UCSD-AML1 (cell line): ENCODE results near the gene NRP1.
"Not testable (repeated sequence)": the region's sequence is repeated elsewhere in the genome, so short reads cannot be mapped to it uniquely, and the experiment has no call there.

ENCODE experiments used
- DNase-seq: peaks from one replicate; lab custom pipeline; 2025; ENCODE audit not compliant: unreplicated experiment; lab: John Stamatoyannopoulos, UW

NRP1 gene

DNA sequence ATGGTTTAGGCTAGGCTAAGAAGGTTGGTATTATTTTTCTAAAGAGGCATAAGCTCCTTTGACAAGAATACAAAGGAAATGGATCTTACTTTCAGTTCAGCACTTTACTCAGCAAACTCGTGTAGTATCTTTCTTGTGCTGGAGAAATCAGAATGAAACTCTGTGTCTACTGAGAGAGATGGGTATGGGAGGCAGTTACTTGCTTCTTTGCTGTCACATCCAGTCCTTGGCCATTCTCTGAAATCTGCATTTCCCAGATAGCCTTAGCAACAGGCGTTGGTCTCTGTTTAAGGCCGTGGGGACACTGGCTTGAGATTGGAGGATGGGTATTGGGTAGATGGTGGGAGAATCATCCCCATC is 180.5 kb downstream of the NRP1 start:
- no peak for DNase-seq

DNA sequence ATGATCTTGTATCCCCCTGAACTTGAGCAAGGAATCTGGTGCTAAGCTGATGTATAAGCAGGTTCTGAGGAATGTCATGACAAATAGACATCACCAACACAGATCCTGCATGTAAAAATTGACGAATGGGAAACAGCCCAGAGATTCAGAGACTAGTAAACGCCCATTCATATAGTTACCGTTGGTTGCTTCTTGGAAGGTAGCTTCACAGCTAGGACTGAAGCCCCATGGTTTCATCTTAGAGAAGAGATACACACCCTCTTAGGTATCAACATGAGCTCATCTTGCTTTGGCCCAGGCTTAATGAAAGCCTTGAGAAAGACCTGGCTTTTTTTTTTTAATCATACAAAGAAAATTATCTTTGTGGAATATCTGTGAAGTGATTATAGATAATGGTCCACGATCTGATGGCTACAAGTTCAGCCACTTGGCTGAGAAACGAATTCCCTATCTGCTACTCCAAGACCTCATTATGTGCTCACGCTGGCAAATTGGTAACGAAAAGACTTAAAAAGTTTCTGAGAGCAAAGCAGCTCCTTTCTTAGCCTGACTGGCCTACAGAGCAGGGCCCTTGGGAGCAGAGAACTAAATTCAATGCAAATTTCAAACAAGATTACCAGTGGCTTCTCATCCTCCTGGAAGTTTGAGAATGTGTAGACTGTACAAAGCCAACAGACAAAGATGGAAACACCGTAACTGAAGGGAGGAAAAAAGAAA is 181.1 kb downstream of the NRP1 start:
- no peak for DNase-seq

DNA sequence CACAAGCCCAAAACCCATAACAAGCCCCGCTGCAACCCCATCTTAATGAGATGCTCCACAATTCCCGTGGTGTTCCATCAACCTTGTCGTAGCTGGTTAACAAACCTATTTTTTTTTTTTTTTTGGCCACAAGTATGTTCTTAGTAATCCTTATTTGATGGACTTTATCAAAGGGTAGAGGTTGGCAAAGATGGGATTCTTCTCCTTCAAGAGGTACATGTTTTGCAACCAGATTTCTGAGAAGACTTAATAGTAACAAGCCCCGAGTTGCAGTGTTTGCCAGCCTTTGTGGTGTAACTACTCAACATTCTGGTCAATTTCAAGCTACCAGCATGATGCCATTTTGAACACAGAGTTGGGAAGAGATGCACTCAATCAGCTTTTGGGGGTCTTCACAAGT is 181.7 kb downstream of the NRP1 start:
- no peak for DNase-seq

DNA sequence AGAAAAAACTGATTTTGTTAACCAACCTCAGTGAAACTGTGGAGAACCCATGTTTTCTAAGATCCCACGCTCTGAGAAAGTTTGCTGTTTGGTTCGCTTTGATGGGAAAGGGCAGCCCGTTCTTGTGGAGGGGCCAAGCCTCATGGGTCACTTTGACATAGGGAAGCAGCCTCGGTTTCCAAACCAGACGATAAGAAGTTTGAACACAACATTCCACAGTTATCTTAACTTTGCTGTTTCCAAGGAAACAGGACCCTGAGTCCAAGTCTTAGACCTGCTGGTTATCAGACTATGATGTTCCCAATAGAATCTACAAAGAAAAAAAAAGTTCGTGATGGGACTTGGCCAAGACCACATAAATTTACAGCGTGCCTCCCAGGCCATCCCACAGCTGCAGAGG is 182.3 kb downstream of the NRP1 start:
- no peak for DNase-seq

DNA sequence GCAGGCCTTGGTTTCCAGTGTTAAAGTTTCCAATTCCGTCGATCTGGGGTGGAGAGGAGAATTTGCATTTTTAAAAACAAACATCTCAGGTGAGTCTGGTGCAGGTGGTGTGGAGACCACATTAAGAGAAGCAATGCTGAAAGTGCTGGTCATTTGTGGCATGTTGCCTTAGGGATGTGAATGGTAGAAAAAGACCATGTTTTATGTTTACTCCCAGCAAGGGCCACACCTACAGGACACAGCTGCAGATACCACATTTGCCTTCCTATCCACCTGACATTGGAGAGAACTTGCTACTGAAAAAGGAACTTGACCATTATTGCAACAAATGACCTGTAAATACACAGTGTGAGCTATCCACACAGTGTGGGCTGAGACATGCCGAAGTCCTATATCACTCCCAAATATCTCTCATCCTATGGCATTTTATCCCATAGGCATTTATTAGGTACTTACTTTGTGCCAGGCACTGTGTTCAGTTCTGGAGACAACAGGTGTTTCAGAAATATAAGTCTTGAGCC is 183.1 kb downstream of the NRP1 start:
- no peak for DNase-seq

DNA sequence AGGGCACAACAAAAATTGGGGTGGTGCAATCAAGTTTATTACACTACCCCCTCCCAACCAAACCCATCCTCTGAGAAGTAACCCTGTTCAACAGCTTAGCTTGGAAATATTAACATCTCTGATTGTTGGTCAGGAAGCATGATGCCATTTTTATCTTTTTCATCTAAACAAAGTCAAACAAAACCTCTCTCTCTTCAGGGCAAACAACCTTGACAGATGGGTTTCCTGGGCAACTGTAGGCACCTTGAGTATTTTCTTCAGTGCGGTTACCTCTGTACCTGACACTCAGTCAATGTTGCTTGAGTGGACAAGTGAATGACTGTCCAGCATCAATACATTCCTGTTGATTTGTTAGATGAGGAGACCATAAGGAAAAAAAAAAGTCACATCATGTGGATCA is 183.6 kb downstream of the NRP1 start:
- no peak for DNase-seq

DNA sequence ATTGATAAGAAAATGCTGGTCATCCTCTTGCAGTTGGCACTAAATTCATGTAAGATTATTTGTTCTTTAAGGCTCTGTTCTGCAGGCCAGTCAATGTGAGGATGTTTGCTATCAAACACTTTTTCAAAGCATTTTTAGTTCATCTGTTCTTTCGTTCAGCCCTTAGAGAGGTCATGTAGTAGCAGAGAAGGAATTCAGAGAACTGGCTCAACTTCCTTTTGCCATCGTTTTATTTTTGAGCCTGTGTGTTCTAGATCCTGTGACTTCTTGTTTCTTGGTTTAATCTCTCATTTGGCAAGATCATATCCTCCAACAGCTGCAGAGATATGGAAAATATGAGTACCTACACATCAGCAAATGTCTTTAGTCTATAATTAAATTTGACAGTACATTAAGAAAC is 184.3 kb downstream of the NRP1 start:
- DNase-seq = no peak

DNA sequence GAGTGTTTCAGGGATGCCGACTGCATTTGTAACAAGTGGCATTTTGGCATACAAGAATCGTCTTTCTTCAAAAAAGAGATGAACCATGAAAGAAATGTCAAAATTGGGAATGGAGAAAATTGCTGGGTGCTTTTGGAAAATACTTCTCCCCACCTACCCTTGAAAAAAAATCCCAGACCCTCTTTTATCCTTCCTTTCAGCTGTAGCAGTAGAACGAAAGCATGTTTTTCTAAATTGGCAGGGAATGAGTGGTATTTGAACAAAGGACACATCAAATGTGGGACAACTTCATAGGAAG is 187.5 kb downstream of the NRP1 start:
- no peak for DNase-seq

DNA sequence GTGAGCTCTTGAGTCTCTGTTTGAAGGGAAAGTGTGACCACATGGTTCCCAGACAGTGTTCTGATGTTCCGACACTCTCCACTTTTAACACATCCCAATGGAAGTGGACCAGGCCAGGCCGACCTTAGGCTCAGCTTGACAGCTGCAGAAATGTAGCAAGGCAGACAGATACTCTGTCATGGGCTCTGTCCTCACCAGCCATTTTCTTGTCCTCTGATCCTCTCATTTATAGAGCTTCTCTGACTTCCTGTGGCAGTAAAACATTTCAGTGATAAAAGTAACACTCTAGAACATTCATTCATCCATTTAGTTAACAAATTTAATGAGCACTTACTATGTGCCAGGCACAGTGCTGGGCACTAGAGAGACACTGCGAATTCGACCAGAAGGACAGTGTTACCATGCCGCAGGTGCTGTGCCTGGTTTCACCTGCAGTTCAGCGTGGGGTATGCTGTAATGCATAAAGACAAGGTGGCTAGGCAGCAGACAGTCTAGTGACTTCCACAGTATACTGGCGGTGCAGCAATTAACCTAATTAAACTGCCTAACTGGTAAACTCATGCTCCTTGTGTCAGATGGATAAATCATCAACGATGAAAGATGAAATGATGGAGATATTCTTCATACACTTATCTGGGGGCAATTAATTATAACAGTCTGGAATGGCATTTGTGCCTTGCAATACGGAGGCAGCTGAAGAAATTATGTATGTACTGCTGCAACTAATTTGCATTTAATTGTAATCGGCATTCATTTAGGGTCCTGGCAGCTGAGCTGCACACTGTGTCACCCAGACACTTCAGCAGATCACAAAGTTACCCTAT is 188.1 kb downstream of the NRP1 start:
- no peak for DNase-seq

DNA sequence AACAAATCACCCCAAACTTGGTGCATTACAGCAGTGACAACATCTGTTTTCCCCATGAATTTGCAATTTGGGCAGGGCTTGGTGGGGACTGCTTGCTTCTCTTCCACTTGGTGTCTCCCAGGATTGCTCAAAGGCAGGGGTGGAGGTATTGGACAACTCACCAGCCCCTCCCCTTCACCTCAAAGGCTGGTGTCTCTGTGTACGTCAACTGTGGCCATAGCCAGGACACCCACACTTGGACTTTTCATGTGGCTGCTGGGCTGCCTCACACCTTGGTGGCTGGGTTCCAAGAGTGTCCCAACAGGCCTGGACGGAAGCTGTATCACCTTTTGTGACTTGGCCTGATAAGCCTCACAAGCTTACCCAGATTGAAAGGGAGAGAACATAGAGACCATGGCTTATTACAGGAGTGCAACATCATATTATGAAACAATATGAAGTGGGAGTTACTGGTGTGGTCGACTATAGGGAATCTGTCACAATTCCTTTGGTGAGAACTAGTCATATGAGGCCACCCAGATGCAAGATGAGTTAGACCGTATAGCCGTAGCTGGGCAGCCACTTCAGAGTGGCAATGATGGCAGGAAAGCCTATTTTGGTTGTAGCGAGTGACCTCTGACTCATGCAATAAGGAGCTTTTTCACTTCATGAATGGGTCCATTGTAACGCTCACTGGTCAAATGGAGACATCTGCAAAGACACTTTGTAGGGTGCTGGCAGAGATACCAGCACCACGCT is 188.8 kb downstream of the NRP1 start:
- no peak for DNase-seq

DNA sequence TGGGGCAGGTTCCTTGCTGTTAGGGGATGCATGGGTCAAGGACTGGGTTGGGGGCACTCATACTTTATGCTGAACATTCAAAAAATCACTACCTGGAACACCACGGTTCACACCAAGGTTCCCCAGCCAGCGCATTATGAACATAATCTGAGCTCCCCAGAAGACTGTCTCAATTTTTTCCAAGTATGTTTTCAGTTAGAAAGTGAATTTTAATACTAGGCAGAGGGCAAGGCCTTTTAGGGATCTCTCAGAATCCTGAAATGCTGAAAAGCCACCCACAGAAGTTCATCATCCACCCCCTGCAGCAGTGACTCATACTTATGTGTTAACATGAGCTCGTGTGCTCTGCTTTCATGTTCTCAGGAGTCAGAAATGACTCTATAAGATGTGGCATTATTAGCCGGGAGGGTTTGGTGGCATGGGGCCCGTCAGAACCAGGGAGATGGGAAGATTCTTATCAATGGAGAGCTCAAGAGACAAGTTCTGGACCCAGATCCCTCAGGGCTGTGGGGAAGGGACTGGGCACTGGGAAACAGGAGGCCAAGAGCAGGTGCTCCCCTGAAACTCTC is 191.2 kb downstream of the NRP1 start:
- no peak for DNase-seq

DNA sequence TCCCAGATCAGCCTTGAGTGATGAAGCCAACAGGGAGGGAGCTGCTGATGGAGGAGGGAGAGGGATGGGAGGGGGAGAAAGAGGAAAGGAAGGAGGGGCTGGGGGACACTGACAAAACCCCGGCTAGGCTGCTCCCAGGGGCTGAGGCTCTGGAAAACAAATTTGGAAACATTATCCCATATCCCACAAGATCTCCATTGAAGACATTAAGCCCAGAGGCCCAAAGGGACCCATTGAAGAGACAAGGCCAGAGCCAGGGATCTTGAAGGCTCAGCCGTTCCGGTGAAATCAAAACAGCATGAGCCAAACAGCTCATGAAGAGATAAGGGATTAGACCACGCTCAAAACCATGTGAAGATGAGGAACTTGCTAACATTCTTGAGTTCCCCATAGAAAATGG is 192.2 kb downstream of the NRP1 start:
- no peak for DNase-seq

DNA sequence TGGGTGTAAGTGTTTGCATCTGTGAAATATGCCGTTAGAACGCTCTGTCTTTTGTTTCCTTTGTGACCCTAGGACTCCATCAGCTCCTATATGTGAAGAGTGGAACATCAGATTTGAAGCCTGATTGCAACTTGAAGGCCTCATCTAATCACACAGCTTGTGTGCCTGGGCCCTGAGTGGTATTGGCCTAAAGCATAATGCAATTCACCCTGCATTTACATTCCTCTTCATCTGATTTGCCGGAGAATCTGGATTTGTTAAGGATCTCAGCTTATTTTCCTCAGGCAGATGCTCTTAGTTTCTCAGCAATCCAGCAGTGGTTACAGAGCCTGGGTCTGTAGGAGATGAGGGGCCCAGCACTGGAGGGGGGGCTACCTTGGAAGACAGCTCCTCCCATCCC is 193.2 kb downstream of the NRP1 start:
- DNase-seq = no peak

DNA sequence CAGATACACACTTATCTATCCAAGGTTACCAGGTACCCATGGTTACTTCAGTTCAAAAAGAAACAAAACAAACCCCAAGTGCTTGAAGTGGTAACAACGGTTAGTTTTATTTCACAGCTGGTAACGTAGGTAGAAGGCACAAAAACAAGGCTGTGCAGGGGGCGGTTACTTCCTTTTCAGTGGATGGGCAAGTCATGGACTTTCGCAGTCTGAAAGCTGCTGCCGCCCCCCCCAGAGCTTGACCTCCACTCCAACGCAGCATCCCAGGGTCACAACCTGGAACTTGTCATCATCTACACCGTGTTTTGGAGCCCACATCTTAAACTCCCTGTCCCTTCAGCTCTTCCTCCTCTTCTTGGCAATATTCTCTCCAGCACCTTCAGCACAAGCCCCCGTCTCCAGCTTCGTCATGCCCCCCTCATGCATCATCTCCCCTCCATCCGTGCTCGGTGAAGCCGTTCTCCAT is 195.3 kb downstream of the NRP1 start:
- DNase-seq = no peak

DNA sequence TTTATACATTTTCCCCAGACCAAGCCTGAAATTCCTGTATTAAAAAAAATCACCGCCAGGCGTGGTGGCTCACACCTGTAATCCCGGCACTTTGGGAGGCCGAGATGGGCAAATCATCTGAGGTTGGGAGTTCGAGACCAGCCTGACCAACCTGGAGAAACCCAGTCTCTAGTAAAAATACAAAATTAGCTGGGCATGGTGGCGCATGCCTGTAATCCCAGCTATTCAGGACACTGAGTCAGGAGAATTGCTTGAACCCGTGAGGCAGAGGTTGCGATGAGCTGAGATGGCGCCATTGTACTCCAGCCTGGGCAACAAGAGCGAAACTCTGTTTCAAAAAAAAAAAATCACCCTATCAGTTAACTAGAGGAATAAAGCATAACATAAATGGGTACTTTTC is 195.8 kb downstream of the NRP1 start:
- not testable (repeated sequence) for DNase-seq

DNA sequence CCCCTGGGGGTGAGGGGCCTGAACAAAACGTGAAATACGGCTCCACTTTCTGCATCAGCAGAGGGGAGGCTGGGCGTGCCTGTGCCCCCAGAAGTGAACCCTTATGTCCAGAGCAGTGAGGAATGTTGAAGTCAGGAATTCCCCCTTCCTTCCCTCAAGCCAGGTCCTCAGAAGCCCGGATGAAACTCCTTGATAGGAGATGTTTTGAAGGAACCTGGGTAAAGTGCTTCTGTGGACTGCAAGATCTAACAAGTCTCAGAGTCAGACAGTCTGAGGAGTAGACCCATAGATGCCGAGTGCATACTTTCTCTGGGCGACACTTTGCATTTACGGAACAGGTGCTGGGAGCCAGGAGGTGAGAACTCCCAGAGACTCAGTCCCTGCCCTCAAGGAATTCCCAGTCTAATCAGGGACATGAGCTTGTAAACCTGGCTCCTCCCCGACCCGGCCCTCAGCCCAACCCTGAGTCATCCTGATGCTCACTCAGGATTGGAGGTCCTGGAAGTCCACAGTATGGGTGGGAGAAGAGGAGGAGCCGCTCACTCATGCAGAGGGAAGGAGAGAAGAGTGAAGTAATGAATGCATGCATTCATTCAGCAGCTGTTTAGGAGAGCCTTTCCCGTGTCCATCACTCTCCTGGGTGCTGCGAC is 197.0 kb downstream of the NRP1 start:
- DNase-seq = no peak

DNA sequence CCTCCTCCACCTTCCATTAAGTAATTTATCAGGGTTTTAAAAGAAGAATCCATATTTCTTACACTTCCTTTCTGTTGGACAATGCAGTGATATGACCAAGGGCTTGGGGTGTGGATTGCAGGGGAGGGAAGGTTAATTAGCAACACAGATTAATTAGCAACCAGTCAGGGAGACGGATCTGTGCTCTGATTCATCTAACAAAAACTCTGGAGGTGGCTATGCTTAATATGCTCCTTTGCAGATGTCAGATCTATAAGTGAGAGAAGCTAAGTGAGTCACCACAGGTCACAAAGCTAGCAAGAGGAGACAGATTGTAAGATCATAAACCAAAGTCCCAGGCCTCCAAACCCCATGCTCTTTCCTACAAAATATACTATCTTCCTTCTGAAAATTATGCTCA is 197.7 kb downstream of the NRP1 start:
- no peak for DNase-seq

DNA sequence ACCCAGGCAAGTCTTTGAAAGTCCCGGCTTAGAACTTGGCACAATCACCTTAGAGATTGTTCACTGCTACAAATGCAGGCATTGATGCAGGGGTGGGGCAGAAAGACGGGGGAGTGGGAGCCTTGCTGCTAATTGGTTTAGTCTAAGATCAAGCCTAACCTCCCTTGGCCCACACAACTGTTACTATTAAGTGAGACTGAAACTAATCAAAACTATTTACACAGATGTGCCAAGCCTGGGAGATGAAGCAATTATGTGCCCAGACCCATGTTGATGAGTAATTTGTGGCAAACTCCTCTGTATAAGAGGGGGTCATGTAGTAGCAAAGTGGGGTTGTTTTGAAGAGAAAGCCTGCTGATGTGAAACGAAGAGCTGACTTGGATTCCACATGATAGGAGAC is 198.2 kb downstream of the NRP1 start:
- DNase-seq = no peak

DNA sequence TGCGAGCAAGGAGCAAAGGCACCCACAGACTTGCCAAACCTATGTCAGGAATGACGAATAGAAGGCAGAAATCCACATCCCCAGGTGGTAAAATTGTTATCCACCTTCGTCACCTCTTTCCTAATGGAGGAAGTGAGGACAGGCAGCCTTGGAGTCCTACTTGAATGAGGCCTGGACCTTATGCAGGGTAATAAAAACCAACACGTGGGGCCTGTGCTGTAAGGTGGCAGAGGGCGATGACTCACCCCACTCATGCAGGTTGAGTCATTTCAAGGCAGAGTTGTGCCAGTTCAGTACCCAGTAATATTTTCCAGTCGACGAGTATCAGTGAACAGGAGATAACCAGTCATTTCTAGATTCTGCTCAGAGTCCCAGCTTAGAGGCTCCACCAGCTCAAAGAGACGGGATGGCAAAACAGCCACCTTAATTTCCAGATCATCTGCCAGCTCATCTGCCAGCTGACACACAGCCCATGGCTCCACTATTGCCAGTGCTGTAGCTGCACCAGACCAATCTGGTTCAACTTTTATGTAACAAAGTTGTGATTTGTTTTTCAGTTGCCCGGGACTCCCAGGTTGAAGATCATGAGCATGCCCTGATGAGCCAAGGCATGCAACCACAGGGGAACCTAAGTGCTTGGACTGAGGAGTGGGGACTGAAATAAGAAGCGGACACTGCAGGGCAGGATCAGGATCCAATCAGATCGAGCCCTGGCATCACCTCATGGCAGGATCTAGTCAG is 200.3 kb downstream of the NRP1 start:
- DNase-seq = no peak

DNA sequence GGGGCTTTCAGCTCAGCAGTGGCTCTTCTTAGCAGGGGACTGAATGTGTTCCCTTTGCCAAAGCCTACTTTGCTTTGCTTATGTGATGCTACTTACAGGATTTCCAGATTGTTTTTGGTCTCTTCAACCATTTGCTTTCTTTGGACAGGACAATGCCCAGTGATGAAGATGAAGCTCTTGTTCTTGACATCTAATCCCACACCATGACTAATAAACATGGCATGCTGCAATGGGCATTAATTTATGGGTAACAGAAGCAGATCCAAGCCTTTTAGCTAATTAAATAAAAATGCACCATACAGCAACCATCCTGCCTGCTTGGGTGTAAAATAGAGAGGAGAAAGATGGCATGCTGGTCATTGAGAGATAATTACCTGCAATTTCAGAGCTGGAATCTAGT is 200.9 kb downstream of the NRP1 start:
- no peak for DNase-seq
